ENCODE measurements around the gene RAB40A. TPM values are rescaled to one million over a fixed set of nuclear protein-coding genes. Genes with fewer than 3 reads are reported as not detected.

The RAB40A gene
- total RNA-seq, 1 experiment from 2014 or later = 0.04 TPM

- no peaks in the 10 kb centered on the region for H3K4me1 ChIP-seq (ENCODE audit: insufficient read depth, low read length)
- no peaks in the 10 kb centered on the region for H3K36me3 ChIP-seq (ENCODE audit: low read depth, low read length)
- no peak overlapping the region for H3K27ac ChIP-seq (ENCODE audit: low read length)
- H3K27me3 ChIP-seq (ENCODE audit: low read length) = no peaks in the 10 kb centered on the region
- no peaks in the 10 kb centered on the region for H3F3A ChIP-seq (ENCODE audit: low read length, unreplicated experiment)
- no peaks in the 10 kb centered on the region for H3K79me2 ChIP-seq (ENCODE audit: low read length)
- no peak overlapping the region for H3K4me2 ChIP-seq (ENCODE audit: low read length)
- no peak overlapping the region for H3K9ac ChIP-seq (ENCODE audit: low read length)
- no peak overlapping the region for H2AFZ ChIP-seq (ENCODE audit: low read length)
- no TSS peak for BruUV-seq (replicated peaks)
- POLR2A ChIA-PET (ENCODE audit: unreplicated experiment) = no interaction called here
- intact Hi-C loops (cut with micrococcal nuclease) = no loop called here
- no peaks in the 10 kb centered on the region for H4K20me1 ChIP-seq (ENCODE audit: low read length)
- H3K9me2 ChIP-seq (replicated peaks; ENCODE audit: low read length) = no peaks in the 10 kb centered on the region
- H3K9me3 ChIP-seq (ENCODE audit: low read length) = no peaks in the 10 kb centered on the region
- CTCF ChIA-PET = no interaction called here
- H3K4me3 ChIP-seq (ENCODE audit: low read length) = no peak overlapping the region
- no peak for ATAC-seq
- no peak for DNase-seq
- TF ChIP-seq EZH2 (IDR thresholded peaks at IDR 0.05; ENCODE audit: low read length, unreplicated experiment) (no peak), EZH2phosphoT487 (IDR thresholded peaks at IDR 0.05; ENCODE audit: borderline replicate concordance, low read length) (no peak), CTCF (conservative IDR thresholded peaks at IDR 0.05; ENCODE audit: low read depth, low read length) (no peak)
Measured at GRCh38 chrX:103488794-103489193, 30.5 kb downstream of the RAB40A start.

- peak; percentile 46; the same call in 1 of the 2 replicates for ATAC-seq
- H3K9me2 ChIP-seq (replicated peaks; ENCODE audit: low read length) = no peaks in the 10 kb centered on the region
- no peak overlapping the region for H3K9ac ChIP-seq (ENCODE audit: low read length)
Measured at GRCh38 chrX:103488332-103488731, 31.0 kb downstream of the RAB40A start.

GRCh38 chrX:103483720-103484119, 35.6 kb downstream of the RAB40A start:
- H3K4me2 ChIP-seq (ENCODE audit: low read length) = no peak overlapping the region
- H3K9ac ChIP-seq (ENCODE audit: low read length) = no peak overlapping the region
- H3K4me3 ChIP-seq (ENCODE audit: low read length) = no peak overlapping the region
- H3K27me3 ChIP-seq (ENCODE audit: low read length) = no peaks in the 10 kb centered on the region
- H3K9me2 ChIP-seq (replicated peaks; ENCODE audit: low read length) = no peaks in the 10 kb centered on the region
- ATAC-seq (no peak), DNase-seq (no peak)
- no peaks in the 10 kb centered on the region for H3F3A ChIP-seq (ENCODE audit: low read length, unreplicated experiment)
- no TSS peak for BruUV-seq (replicated peaks)
- H3K36me3 ChIP-seq (ENCODE audit: low read depth, low read length) = no peaks in the 10 kb centered on the region
- no peak overlapping the region for H3K27ac ChIP-seq (ENCODE audit: low read length)
- POLR2A ChIA-PET (ENCODE audit: unreplicated experiment) = no interaction called here
- H3K4me1 ChIP-seq (ENCODE audit: insufficient read depth, low read length) = no peaks in the 10 kb centered on the region
- H4K20me1 ChIP-seq (ENCODE audit: low read length) = no peaks in the 10 kb centered on the region
- CTCF ChIA-PET = no interaction called here
- TF ChIP-seq EZH2phosphoT487 (IDR thresholded peaks at IDR 0.05; ENCODE audit: borderline replicate concordance, low read length) (no peak), EZH2 (IDR thresholded peaks at IDR 0.05; ENCODE audit: low read length, unreplicated experiment) (no peak), CTCF (conservative IDR thresholded peaks at IDR 0.05; ENCODE audit: low read depth, low read length) (no peak)
- H2AFZ ChIP-seq (ENCODE audit: low read length) = no peak overlapping the region
- intact Hi-C loops (cut with micrococcal nuclease) = no loop called here
- H3K9me3 ChIP-seq (ENCODE audit: low read length) = no peaks in the 10 kb centered on the region
- no peaks in the 10 kb centered on the region for H3K79me2 ChIP-seq (ENCODE audit: low read length)

More at GRCh38 chrX:103488332-103488731, 31.0 kb downstream of the RAB40A start:
- H3K9me3 ChIP-seq (ENCODE audit: low read length) = no peaks in the 10 kb centered on the region
- no peak overlapping the region for H3K27ac ChIP-seq (ENCODE audit: low read length)
- H3K4me2 ChIP-seq (ENCODE audit: low read length) = no peak overlapping the region
- no peaks in the 10 kb centered on the region for H3F3A ChIP-seq (ENCODE audit: low read length, unreplicated experiment)
- no TSS peak for BruUV-seq (replicated peaks)
- H3K4me1 ChIP-seq (ENCODE audit: insufficient read depth, low read length) = no peaks in the 10 kb centered on the region
- ChIA-PET CTCF (no interaction called here), POLR2A (ENCODE audit: unreplicated experiment) (interaction anchor here (0.7 kb wide), 1 partner anchor 112 kb away, joined by 3 read pairs; the partner anchor contains the start of gene BEX3)
- H4K20me1 ChIP-seq (ENCODE audit: low read length) = no peaks in the 10 kb centered on the region
- H3K4me3 ChIP-seq (ENCODE audit: low read length) = no peak overlapping the region
- H3K79me2 ChIP-seq (ENCODE audit: low read length) = no peaks in the 10 kb centered on the region
- no peaks in the 10 kb centered on the region for H3K36me3 ChIP-seq (ENCODE audit: low read depth, low read length)
- intact Hi-C loops (cut with micrococcal nuclease) = no loop called here
- H3K27me3 ChIP-seq (ENCODE audit: low read length) = no peaks in the 10 kb centered on the region
- no peak overlapping the region for H2AFZ ChIP-seq (ENCODE audit: low read length)
- TF ChIP-seq EZH2phosphoT487 (IDR thresholded peaks at IDR 0.05; ENCODE audit: borderline replicate concordance, low read length) (no peak), CTCF (conservative IDR thresholded peaks at IDR 0.05; ENCODE audit: low read depth, low read length) (peak; percentile 49)
- peak; percentile 45 for DNase-seq
